OCI-LY1 (cell line): ENCODE measurements around the gene TCEAL3.

ENCODE experiments used
- CTCF ChIP-seq: fragments of 200-600 bp; sonication (generic), shearing (Covaris generic); IDR thresholded peaks from 2 replicates; pipeline ENCODE4 v1.5.1; 2017; ENCODE audit warnings: mild to moderate bottlenecking, antibody characterized with exemption, low read length, moderate library complexity, mixed read lengths
- EZH2 ChIP-seq: fragments of 200-600 bp; sonication (generic), shearing (Covaris generic); IDR thresholded peaks from 2 replicates; pipeline ENCODE4 v1.8.0; 2017; ENCODE audit warnings: borderline replicate concordance, mixed run types, mild to moderate bottlenecking, antibody characterized with exemption, low read length, moderate library complexity, mixed read lengths

- TF ChIP-seq EZH2 (no peak), CTCF (no peak)
Observed at GRCh38 chrX:103640401-103641155, 32.8 kb downstream of the TCEAL3 start.
